HG03457 (cell line): ENCODE measurements around the gene SUCLG2.
"Not testable (repeated sequence)": the region's sequence is repeated elsewhere in the genome, so short reads cannot be mapped to it uniquely, and the experiment has no call there.

Experiments
- ATAC-seq: cut with Tn5 transposase; IDR thresholded peaks from one replicate; pipeline ENCODE4 v1.9.1; 2021; ENCODE audit warnings: moderate number of reproducible peaks; ENCODE audit not compliant: unreplicated experiment

The SUCLG2 gene

GRCh38 chr3:67561667-67562394, 92.6 kb downstream of the SUCLG2 start:
- no peak for ATAC-seq

DNA sequence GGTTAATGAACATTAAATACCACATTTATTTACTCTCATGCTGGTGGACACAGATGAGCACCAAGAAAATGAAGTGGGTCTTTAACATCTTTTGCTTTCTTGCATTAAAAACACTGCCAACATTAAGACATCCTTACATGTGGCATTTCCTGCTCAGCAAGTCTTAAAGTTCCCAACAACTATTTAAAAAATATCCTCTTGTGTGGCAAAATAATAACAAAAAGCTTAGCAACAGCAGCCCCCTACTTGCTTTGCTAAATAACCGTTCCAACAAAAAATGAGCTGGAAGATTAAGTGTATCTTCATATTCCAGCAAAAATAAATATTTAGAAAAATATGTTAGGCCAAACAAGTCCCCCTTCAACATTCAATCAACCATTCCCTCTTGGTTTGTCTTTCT, 93.1 kb downstream of the SUCLG2 start:
- no peak for ATAC-seq

DNA sequence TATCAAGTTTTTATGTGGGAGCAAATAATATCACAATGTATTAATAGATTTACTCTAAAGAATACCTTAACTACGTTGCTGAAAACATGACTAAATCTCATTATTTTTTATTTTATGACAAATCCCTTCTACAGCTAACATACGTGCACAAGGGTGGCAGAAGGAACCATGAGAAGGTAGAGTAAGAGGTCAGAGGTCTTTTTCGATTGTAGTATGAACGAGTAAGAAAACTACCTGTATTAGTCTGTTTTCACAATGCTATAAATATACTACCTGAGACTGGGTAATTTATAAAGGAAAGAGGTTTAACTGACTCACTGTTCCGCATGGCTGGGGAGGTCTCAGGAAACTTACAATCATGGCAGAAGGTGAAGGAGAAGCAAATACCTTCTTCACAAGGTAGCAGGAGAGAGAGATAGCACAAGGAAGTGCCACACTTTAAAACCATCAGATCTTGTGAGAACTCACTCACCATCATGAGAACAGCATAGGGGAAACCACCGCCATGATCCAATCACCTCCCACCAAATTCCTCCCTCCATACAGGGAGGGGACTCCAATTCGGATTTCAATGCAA, 95.3 kb downstream of the SUCLG2 start:
- no peak for ATAC-seq

DNA sequence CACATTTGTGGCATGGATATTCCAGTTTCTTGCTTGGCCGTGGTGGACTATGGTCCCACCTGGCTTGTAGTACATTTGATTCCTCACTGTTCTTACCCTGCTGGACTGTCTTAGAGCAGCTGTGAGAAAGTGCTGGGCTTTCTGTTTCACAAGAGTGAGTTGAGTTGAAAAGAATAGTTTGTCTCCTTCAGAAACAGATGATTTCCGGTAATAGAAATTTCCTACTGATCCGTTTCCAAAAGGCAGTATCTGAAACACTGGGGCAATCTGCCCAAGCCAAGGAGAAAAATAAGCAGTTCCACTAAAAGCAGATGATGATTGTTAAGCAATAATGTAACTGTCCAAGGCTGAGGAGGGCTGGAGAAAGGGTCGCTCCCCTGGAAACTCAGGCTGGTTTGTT, 96.0 kb downstream of the SUCLG2 start:
- no peak for ATAC-seq

DNA sequence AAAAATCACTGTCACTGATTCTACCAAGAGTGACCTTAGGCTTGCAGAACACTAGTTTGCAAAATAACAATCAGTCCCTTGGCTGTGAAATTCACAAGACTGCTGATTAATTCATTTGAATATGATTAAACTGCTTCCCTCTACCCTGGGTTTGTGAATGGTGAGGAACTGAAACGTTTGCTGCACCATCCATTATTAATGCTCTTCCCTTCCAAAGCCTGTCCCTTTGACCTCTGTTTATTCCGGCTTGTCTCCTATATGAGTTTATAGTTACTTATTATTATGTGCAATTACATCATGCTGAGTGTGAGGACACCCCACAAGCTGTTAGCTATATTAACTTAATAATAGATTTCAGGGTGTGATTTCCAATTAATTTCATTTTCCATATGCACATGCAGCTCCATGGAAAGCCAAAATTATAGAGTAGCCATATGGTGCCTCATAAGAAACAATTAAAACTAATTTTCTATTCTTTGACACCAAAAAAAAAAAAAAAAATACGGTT, 96.5 kb downstream of the SUCLG2 start:
- no peak for ATAC-seq

GRCh38 chr3:67551361-67552016, 102.9 kb downstream of the SUCLG2 start:
- ATAC-seq, result no peak

DNA sequence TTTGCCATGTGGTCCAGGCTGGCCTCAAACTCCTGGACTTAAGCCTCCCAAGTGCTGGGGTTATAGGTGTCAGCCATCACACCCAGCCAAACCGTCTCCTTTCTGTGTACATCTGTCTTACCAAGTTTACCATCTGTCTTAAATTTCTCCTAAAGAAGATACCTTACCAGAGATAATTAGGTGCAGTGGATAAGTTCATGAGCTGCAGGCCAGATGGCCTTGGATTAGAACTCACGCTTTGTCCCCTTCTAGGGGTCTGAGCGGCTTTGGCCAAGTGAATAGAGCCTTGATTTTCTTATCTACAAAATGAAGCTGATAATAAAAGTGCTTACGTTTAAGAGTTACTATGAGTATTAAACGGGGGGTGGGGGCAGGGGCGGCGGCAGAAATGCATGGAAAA, 103.9 kb downstream of the SUCLG2 start:
- no peak for ATAC-seq

DNA sequence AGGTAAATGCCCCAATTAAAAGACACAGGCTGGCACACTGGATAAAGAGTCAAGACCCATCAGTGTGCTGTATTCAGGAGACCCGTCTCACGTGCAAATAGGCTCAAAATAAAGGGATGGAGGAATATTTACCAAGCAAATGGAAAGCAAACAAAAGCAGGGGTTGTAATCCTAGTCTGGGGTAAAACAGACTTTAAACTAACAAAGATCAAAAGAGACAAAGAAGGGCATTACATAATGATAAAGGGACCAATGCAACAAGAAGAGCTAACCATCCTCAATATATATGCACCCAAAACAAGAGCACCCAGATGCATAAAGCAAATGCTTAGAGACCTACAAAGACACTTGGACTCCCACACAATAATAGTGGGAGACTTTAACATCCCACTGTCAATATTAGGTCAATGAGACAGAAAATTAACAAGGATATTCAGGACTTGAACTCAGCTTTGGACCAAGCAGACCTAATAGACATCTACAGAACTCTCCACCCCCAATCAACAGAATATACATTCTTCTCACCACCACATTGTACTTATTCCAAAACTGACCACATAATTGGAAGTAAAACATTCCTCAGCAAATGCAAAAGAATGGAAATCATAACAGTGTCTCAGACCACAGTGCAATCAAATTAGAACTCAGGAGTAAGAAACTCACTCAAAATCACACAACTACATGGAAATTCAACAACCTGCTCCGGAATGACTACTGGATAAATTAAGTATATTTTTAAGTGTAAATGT, 111.7 kb downstream of the SUCLG2 start:
- ATAC-seq, result not testable (repeated sequence)

DNA sequence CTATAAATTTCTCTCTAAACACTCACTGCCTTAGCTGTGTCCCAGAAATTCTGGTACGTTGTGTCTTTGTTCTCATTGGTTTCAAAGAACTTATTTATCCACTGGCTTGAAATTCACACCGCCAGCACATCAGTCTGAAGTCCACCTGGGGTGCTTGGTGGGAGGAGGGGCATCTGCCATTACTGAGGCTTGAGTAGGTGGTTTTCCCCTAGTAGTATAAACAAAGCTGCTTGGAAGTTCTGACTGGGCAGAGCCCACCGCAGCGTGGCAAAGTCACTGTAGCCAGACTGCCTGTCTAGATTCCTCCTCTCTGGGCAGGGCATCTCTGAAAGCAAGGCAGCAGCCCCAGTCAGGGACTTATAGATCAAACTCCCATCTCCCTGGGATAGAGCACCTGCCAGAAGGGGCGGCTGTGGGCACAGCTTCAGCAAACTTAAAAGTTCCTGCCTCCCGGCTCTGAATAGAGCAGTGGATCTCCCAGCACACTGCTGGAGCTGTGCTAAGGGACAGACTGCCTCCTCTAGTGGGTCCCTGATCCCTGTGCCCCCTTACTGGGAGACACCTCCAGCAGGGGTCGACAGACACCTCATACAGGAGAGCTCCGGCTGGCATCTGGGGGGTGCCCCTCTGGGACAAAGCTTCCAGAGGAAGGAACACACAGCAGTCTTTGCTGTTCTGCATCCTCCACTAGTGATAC, 114.1 kb downstream of the SUCLG2 start:
- ATAC-seq, result no peak

DNA sequence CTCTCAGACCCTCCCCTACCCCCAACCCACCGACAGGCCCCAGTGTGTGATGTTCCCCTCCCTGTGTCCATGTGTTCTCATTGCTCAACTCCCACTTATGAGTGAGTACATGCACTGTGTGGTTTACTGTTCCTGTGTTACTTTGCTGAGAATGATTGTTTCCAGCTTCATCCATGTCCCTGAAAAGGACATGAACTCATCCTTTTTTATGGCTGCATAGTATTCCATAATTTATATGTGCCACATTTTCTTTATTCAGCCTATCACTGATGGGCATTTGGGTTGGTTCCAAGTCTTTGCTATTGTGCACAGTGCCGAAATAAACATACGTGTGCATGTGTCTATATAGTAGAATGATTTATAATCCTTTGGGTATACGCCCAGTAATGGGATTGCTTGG, 117.2 kb downstream of the SUCLG2 start:
- ATAC-seq, result not testable (repeated sequence)

- ATAC-seq, result no peak
Observed at GRCh38 chr3:67535006-67535405, 119.4 kb downstream of the SUCLG2 start.

DNA sequence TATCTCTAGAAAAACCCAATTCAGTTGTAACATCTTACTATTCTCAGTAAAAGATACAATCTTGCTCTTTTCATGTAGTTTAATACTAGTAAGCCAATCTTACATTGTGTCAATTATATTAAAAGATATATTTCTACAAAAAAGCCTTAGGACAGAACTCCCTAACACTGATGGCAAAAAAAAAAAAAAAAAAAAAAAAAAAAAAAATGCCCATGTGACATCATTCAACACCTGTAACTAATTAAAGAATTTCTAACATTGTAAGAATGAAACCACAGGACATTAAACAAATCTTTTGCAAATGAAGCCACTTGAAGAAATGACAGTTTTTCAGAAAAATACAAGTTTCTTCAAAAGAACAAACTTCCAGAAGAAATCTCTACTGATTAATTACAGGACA, 119.8 kb downstream of the SUCLG2 start:
- no peak for ATAC-seq

DNA sequence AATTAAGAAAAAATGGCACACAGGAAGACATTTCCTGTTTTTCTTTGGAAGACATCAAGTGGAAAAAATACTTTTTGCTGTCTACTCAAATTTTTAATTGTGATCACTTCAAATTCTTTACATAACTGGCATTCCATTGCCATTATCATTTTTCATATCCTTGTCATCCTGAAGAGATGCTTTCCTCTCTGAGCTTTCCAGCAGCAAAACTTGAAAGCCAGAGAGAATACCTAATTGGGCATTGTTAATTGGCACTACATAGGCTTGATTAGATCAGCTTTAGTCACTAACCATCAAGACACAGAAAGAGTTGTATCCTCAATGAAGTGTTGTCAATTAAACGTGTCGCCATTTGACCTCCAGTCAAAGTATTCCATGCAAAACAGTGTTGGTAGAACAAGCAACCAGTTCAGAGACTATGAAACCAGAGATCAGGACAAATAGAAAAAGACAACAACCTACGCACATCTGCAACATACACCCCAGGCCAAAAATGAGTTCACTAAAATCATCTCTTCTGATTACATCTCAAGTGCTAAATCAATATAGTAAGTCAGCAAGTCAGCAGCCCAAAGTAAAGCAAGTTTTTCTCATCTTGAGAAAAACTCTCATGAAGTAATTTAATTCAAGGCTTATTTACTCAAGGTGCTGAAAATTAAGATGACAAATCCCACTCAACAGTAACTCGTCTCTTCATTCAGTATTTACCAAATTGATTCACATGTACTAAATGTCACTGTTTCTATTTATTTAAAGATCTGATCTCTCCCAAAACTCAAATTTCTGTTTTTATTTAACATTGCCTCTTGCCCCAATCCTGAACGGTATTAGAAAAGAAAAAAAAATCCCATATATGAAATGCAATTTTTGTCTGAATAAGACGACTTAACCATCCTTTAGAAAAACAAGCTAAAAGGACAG, 123.0 kb downstream of the SUCLG2 start:
- ATAC-seq, result no peak

DNA sequence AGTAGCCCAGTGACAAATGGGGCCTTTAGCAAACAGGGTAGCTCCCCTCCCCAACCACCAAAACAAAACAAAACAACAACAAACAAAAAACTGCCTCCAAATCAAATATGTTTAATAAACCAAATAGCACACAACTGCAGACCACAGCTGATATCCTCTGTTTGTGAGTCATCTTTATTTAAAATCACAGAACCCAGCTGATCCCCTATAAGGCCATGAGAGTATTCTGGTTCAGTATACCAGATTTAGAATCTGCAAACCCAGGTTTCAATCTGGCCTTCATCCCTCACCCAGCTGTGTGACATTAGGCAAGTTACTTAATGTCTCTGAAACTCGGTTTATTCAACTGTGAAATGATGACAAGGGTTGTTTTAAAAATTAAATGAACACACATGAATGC, 124.5 kb downstream of the SUCLG2 start:
- no peak for ATAC-seq

GRCh38 chr3:67529337-67529736, 125.1 kb downstream of the SUCLG2 start:
- ATAC-seq, result no peak

DNA sequence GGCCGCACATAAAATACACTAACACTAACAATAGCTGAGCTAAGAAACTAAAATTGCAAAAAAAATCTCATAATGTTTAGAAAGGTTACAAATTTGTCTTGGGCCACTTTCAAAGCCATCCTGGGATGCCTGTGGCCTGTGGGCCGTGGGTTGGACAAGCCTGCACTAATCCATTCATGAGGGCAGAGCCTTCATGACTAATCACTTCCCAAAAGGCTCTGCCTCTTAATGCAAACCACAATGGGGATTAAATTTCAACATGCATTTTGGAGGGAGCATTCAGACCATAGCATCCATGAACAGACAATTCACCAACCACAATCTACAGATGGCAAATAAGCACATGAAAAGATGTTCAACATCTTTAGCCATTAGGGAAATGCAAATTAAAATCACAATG, 128.2 kb downstream of the SUCLG2 start:
- no peak for ATAC-seq

- ATAC-seq, result no peak
Observed at GRCh38 chr3:67524046-67524445, 130.4 kb downstream of the SUCLG2 start.

GRCh38 chr3:67522081-67522480, 132.3 kb downstream of the SUCLG2 start:
- no peak for ATAC-seq

DNA sequence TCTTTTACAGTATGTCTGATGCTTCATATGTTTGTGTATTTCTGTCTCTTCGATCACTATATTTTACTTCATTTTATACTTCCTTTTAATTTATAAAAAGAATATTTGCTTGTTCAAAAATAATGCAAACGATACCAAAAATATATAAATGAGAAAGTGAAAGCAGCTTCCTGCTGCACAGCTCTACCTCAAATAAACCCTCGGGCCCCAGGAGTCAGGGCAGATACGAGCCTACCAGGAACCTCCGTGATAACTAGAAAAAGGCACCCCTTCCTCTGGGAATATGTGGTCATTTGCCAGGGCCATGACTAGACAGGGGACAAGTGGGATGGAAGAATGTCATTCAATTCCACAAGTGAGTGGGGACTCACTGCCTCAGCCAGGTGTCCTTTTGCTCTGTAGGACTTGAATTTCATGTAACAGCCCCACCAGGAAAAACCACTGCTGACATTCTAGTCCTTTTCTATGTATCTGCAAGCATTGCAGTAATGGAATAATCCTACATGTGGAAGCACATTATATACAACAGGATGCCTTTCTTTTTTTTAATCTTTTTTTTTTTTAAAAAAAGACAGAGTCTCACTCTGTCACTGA, 133.3 kb downstream of the SUCLG2 start:
- no peak for ATAC-seq
